Neural cell (in vitro differentiated cells): ENCODE results near the gene YEATS4. TPM values are rescaled to one million over a fixed set of nuclear protein-coding genes. Genes with fewer than 3 reads are reported as not detected.

Source experiments
- H2AFZ ChIP-seq: fragments of 200-600, 300-800 bp; sonication (generic), shearing (Covaris generic); 2 replicates; pipeline ENCODE4 v1.6.0; 2014; ENCODE audit warnings: low read depth, mild to moderate bottlenecking, antibody characterized with exemption, low read length, moderate library complexity
- H3F3A ChIP-seq: fragments of 200-600 bp; shearing (Covaris generic); 2 replicates; pipeline ENCODE4 v1.6.1; 2016; ENCODE audit warnings: mild to moderate bottlenecking, moderate library complexity, mixed read lengths, antibody characterized with exemption, low read length; ENCODE audit not compliant: insufficient read depth, poor library complexity, severe bottlenecking
- H3K27ac ChIP-seq: fragments of 200-600, 300-800 bp; sonication (generic), shearing (Covaris generic); 2 replicates; pipeline ENCODE4 v1.5.1; 2014; ENCODE audit warnings: mild to moderate bottlenecking, low read length, moderate library complexity
- H3K27me3 ChIP-seq: fragments of 300-800, 200-600 bp; sonication (generic), shearing (Covaris generic); 2 replicates; pipeline ENCODE4 v1.6.0; 2014; ENCODE audit warnings: mild to moderate bottlenecking, low read depth, low read length, moderate library complexity; ENCODE audit not compliant: insufficient read depth
- H3K36me3 ChIP-seq: fragments of 300-800, 200-600 bp; sonication (generic), shearing (Covaris generic); 2 replicates; pipeline ENCODE4 v1.5.1; 2014; ENCODE audit warnings: mild to moderate bottlenecking, antibody characterized with exemption, low read length, moderate library complexity; ENCODE audit not compliant: insufficient read depth
- H3K4me2 ChIP-seq: fragments of 300-800, 200-600 bp; sonication (generic), shearing (Covaris generic); 2 replicates; pipeline ENCODE4 v1.6.0; 2014; ENCODE audit warnings: mild to moderate bottlenecking, low read length
- H3K4me3 ChIP-seq: fragments of 300-800, 200-600 bp; sonication (generic), shearing (Covaris generic); 2 replicates; pipeline ENCODE4 v1.5.1; 2014; ENCODE audit warnings: mild to moderate bottlenecking, low read length, moderate library complexity
- H3K79me2 ChIP-seq: fragments of 200-600 bp; shearing (Covaris generic); replicated peaks from 2 replicates; pipeline ENCODE4 v1.6.0; 2014; ENCODE audit warnings: mild to moderate bottlenecking, low read length, moderate library complexity; ENCODE audit not compliant: insufficient read depth
- H3K9ac ChIP-seq: fragments of 300-800, 200-600 bp; sonication (generic), shearing (Covaris generic); 2 replicates; pipeline ENCODE4 v1.6.1; 2016; ENCODE audit warnings: mild to moderate bottlenecking, low read length, mixed read lengths
- H3K9me2 ChIP-seq: fragments of 200-600 bp; shearing (Covaris generic); 2 replicates; pipeline ENCODE4 v1.6.1; 2016; ENCODE audit warnings: mild to moderate bottlenecking, low read length, mixed read lengths; ENCODE audit not compliant: insufficient read depth
- H3K9me3 ChIP-seq: fragments of 200-600, 300-800 bp; sonication (generic), shearing (Covaris generic); 2 replicates; pipeline ENCODE4 v1.6.1; 2016; ENCODE audit warnings: mild to moderate bottlenecking, mixed run types, low read length, moderate library complexity, mixed read lengths
- H4K20me1 ChIP-seq: fragments of 200-600 bp; shearing (Covaris generic); 2 replicates; pipeline ENCODE4 v1.6.1; 2016; ENCODE audit warnings: mild to moderate bottlenecking, mixed run types; ENCODE audit not compliant: insufficient read depth
- EP300 ChIP-seq: fragments of 450-650 bp; conservative IDR thresholded peaks from 2 replicates; pipeline ENCODE4 v1.6.1; 2014; ENCODE audit warnings: antibody characterized with exemption, mild to moderate bottlenecking, moderate library complexity; ENCODE audit not compliant: poor library complexity, severe bottlenecking
- EZH2 ChIP-seq: fragments of 200-600, 300-800 bp; shearing (Covaris generic), sonication (generic); IDR thresholded peaks from 2 replicates; pipeline ENCODE4 v1.6.1; 2014; ENCODE audit warnings: antibody characterized with exemption, low read length, borderline replicate concordance, mild to moderate bottlenecking; ENCODE audit not compliant: insufficient read depth, poor library complexity, severe bottlenecking
- MXI1 ChIP-seq: fragments of 450-650 bp; conservative IDR thresholded peaks from 2 replicates; pipeline ENCODE4 v1.6.1; 2014; ENCODE audit warnings: antibody characterized with exemption, mild to moderate bottlenecking; ENCODE audit not compliant: poor library complexity, severe bottlenecking
- POLR2AphosphoS5 ChIP-seq: IDR thresholded peaks from 2 replicates; pipeline ENCODE4 v1.6.1; 2012
- RAD21 ChIP-seq: fragments of 450-650 bp; conservative IDR thresholded peaks from 2 replicates; pipeline ENCODE4 v1.6.1; 2014; ENCODE audit warnings: antibody characterized with exemption, mild to moderate bottlenecking, moderate library complexity
- SMC3 ChIP-seq: fragments of 450-650 bp; conservative IDR thresholded peaks from 2 replicates; pipeline ENCODE4 v1.6.1; 2014; ENCODE audit warnings: antibody characterized with exemption, mild to moderate bottlenecking, moderate library complexity; ENCODE audit not compliant: poor library complexity
- TAF1 ChIP-seq: IDR thresholded peaks from 2 replicates; pipeline ENCODE4 v1.6.1; 2012; ENCODE audit warnings: low read depth
- polyA plus RNA-seq: library from polyadenylated mRNA; depleted of rRNA; stranded (reverse); fragments of >200 nt; gene quantifications from 2 replicates; pipeline ENCODE4 v1.2.3, GENCODE V29; 2014
- TF ChIP-seq, protein P1 (sequence below): IDR thresholded peaks from 2 replicates; pipeline ENCODE4 v1.6.1; 2012; ENCODE audit warnings: borderline replicate concordance
- TF ChIP-seq, protein P2 (sequence below): fragments of 450-650 bp; IDR thresholded peaks from 2 replicates; pipeline ENCODE4 v1.5.1; 2014; ENCODE audit warnings: antibody characterized with exemption, mild to moderate bottlenecking, moderate library complexity; ENCODE audit not compliant: poor library complexity, severe bottlenecking

Gene YEATS4
- polyA plus RNA-seq, 1 donor from 2014 or later: 227 TPM

DNA sequence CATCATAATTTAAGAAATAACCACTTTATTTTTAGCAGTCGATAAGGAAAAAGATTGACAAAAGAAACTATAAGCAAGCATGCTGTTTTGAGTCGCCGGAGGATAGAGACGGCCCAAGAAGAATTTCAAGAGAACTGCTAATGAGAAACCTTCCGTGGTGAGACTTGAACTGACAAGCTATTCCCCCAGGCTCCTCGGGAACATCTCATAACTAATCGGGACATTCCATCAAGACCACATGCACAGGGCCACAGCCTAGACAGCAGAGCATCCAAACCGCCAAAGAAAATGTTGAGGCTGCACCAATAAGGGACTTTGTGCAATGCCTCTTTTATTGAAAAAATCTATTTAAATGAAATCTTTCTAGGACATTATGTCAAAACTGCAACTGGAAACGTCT lies 51.0 kb downstream of the YEATS4 start:
- Histone ChIP-seq H3K4me2 (no peak overlapping the region), H4K20me1 (no peaks in the 10 kb centered on the region), H3K4me3 (no peak overlapping the region), H3K9me3 (no peaks in the 10 kb centered on the region), H3K9me2 (no peaks in the 10 kb centered on the region), H2AFZ (no peak overlapping the region), H3K79me2 (no peaks in the 10 kb centered on the region), H3K27ac (no peak overlapping the region), H3K27me3 (no peaks in the 10 kb centered on the region), H3K9ac (no peak overlapping the region), H3K36me3 (no peaks in the 10 kb centered on the region), H3F3A (no peaks in the 10 kb centered on the region)
- TF ChIP-seq EZH2 (no peak), RAD21 (no peak), EP300 (no peak), TAF1 (no peak), POLR2AphosphoS5 (no peak), MXI1 (no peak), SMC3 (no peak)
- TF ChIP-seq, protein P1, sequence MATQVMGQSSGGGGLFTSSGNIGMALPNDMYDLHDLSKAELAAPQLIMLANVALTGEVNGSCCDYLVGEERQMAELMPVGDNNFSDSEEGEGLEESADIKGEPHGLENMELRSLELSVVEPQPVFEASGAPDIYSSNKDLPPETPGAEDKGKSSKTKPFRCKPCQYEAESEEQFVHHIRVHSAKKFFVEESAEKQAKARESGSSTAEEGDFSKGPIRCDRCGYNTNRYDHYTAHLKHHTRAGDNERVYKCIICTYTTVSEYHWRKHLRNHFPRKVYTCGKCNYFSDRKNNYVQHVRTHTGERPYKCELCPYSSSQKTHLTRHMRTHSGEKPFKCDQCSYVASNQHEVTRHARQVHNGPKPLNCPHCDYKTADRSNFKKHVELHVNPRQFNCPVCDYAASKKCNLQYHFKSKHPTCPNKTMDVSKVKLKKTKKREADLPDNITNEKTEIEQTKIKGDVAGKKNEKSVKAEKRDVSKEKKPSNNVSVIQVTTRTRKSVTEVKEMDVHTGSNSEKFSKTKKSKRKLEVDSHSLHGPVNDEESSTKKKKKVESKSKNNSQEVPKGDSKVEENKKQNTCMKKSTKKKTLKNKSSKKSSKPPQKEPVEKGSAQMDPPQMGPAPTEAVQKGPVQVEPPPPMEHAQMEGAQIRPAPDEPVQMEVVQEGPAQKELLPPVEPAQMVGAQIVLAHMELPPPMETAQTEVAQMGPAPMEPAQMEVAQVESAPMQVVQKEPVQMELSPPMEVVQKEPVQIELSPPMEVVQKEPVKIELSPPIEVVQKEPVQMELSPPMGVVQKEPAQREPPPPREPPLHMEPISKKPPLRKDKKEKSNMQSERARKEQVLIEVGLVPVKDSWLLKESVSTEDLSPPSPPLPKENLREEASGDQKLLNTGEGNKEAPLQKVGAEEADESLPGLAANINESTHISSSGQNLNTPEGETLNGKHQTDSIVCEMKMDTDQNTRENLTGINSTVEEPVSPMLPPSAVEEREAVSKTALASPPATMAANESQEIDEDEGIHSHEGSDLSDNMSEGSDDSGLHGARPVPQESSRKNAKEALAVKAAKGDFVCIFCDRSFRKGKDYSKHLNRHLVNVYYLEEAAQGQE: no peak
- TF ChIP-seq, protein P2, sequence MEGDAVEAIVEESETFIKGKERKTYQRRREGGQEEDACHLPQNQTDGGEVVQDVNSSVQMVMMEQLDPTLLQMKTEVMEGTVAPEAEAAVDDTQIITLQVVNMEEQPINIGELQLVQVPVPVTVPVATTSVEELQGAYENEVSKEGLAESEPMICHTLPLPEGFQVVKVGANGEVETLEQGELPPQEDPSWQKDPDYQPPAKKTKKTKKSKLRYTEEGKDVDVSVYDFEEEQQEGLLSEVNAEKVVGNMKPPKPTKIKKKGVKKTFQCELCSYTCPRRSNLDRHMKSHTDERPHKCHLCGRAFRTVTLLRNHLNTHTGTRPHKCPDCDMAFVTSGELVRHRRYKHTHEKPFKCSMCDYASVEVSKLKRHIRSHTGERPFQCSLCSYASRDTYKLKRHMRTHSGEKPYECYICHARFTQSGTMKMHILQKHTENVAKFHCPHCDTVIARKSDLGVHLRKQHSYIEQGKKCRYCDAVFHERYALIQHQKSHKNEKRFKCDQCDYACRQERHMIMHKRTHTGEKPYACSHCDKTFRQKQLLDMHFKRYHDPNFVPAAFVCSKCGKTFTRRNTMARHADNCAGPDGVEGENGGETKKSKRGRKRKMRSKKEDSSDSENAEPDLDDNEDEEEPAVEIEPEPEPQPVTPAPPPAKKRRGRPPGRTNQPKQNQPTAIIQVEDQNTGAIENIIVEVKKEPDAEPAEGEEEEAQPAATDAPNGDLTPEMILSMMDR: no peak

DNA sequence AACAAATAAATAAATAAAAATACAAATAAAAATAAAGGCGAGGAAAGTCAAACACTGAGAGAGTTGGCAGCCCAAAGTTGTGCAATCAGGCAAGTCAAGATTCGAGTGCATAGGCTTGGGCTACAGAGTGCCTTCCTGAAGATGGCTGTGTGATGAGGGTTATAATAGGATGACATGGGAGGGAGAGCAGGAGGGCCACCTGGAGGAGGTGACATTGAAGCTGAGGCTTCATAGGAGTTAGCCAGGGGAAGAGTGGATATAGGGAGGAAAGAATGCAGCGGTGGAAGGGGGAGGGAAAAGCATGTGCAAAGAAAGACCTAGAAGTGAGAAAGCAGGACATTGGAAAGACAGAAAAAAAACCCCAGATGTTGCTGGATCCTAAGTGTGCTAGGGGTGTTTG lies 53.1 kb downstream of the YEATS4 start:
- Histone ChIP-seq H3K27ac (no peak overlapping the region), H3K9me2 (no peaks in the 10 kb centered on the region), H3K9me3 (no peaks in the 10 kb centered on the region), H3K27me3 (no peaks in the 10 kb centered on the region), H4K20me1 (no peaks in the 10 kb centered on the region), H3F3A (no peaks in the 10 kb centered on the region), H2AFZ (no peak overlapping the region), H3K4me3 (no peak overlapping the region), H3K79me2 (no peaks in the 10 kb centered on the region), H3K36me3 (no peaks in the 10 kb centered on the region), H3K9ac (no peak overlapping the region), H3K4me2 (no peak overlapping the region)
- no peak for TF ChIP-seq MXI1
- no peak for TF ChIP-seq SMC3
- no peak for TF ChIP-seq POLR2AphosphoS5
